Activated T-helper 17 cell treated with anti-CD3 and anti-CD28 coated beads, Interleukin-2, amount 50 U/mL, for 72 hours (primary cell): ENCODE results near the gene SPEM3. TPM values are rescaled to one million over a fixed set of nuclear protein-coding genes. Genes with fewer than 3 reads are reported as not detected.
A peak's percentile ranks its signal among the peaks of the same experiment; 100 is the strongest.

Experiments used
- ATAC-seq: fragments of 150-1000 bp; cut with Tn5 transposase; replicated peaks from 2 replicates; pipeline ENCODE4 v1.10.0; 2021; ENCODE audit warnings: mild to moderate bottlenecking, moderate library complexity
- H3K27ac Mint-ChIP-seq: one replicate; pipeline ENCODE4 v1.8.0; 2022; ENCODE audit warnings: mixed read lengths
- H3K27me3 Mint-ChIP-seq: one replicate; pipeline ENCODE4 v1.8.0; 2022; ENCODE audit warnings: mixed read lengths
- H3K36me3 Mint-ChIP-seq: one replicate; pipeline ENCODE4 v1.8.0; 2022; ENCODE audit warnings: low read depth, mild to moderate bottlenecking, mixed read lengths
- H3K4me1 Mint-ChIP-seq: one replicate; pipeline ENCODE4 v1.8.0; 2022; ENCODE audit warnings: mixed read lengths
- H3K4me3 Mint-ChIP-seq: one replicate; pipeline ENCODE4 v1.8.0; 2022; ENCODE audit warnings: mild to moderate bottlenecking, mixed read lengths
- H3K9me3 Mint-ChIP-seq: one replicate; pipeline ENCODE4 v1.8.0; 2022; ENCODE audit warnings: mixed read lengths
- total RNA-seq, 2 donors: library from RNA; stranded (reverse); gene quantifications; one replicate each; pipeline ENCODE4 v1.2.3, GENCODE V29; 2022

Gene SPEM3
- not detected for total RNA-seq

DNA sequence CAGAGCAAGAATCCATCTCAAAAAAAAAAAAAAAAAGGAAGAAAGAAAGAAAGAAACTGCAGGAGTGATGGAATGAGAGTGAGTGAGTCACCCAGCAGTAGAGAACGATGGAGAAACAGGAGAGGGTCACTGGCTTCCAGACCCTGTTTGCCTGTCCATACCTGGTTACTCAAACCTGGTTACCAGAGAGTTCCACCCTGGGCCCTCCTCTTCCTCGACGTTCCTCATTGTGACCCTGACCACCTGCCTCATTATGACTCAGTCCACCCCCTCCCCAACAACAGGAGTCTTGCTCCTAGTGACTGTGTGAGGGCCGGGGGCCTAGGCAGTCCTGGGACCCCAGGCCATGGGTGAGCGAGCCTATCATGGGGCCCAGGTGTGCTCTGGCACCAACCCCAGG is at the start of gene SPEM3:
TSS of gene SPEM3 (plus strand) at position 301 of the 400 bp plus-strand sequence. CDS start at position 347, 46 bp downstream.
- Mint-ChIP-seq H3K36me3 (no peaks in the 10 kb centered on the region), H3K9me3 (no peaks in the 10 kb centered on the region), H3K4me1 (no peaks in the 10 kb centered on the region), H3K4me3 (no peak within 1 kb of the TSS), H3K27ac (no peak within 1 kb of the TSS), H3K27me3 (no peaks in the 10 kb centered on the region)
- ATAC-seq = no peak

DNA sequence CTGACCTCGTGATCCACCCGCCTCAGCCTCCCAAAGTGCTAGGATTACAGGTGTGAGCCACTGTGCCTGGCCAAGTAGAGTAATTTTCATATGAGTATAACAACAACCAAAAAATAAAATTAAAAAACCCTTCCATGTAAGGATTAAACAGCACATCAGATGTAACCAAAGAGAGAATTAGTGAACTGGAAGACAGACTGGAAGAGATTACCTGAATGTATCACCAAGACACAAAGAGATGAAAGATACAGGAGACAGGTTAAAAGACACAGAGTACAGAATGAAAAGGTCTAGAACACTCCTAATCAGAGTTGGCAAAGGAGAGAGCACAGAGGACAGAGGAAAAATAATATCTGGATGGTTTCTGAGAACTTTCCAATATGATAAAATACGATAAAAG is 49.5 kb upstream of the SPEM3 start:
- ATAC-seq = no peak
- H3K36me3 Mint-ChIP-seq = no peaks in the 10 kb centered on the region
- H3K4me3 Mint-ChIP-seq = no peak overlapping the region
- peaks cover 5% of the 10 kb centered on the region for H3K4me1 Mint-ChIP-seq
- H3K9me3 Mint-ChIP-seq = no peaks in the 10 kb centered on the region
- no peak overlapping the region for H3K27ac Mint-ChIP-seq
- H3K27me3 Mint-ChIP-seq = peaks cover 31% of the 10 kb centered on the region

DNA sequence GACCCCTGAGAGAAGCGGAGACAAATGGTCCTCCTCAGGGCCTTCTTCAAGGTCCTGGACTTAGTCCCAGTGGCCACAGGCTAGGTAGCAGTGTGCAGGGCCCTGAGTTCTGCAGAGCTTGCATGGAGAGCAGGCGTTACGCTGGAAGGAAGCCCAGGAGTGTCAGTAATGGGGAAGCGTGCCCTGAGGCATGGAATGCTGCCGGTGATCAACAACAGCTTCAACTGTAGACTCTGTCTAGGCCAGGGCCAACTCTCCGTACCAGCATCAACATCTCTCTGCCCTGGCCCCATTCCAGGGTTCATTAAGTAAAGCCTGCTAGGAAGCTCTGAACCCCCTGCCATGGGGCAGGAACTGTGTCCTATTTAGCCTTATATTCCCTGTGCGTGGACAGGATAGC is 48.3 kb upstream of the SPEM3 start:
- no peaks in the 10 kb centered on the region for H3K9me3 Mint-ChIP-seq
- H3K4me3 Mint-ChIP-seq = no peak overlapping the region
- H3K27me3 Mint-ChIP-seq = peaks cover 31% of the 10 kb centered on the region
- peaks cover 9% of the 10 kb centered on the region for H3K4me1 Mint-ChIP-seq
- H3K27ac Mint-ChIP-seq = no peak overlapping the region
- H3K36me3 Mint-ChIP-seq = no peaks in the 10 kb centered on the region
- no peak for ATAC-seq

DNA sequence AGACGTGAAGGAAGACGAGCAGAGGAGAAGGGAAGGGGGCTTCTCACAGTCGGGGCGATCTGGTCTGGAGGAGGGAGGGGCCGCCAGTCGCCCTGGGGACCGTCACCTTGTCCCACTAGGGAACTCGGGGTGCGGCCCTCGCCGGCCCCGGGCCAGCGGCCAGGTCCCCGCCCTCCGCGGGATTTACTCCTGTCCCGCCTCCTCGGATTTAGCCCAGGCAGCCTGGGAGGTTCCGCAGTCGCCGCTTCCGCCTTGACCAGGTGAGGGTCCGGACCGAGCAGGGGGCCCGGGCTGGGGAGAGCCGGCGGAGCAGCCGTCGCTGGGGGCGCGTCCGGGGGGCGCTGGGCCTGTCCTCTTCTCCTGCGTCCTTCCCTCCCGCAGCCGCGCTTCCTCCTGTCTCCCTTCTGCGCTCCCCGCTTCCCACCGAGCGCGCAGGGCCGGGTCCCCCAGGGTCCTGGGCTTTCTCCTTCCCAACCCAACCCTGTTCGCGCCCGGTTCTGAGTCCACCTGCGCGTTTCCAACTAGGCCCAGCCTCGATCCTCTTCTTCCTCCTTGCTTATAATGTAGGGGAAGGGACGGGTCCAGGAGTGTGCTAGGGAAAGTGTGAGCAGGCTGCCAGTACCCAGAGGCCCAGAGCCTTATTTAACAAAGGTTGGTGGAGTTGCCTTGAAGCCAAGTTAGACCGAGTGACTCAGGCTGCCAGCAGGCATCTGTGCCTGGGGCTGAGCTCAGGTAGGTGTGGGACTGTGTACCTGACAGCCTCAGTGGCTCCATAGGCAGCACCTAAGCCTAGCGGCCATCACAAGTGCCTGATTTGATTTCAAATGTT is 47.6 kb upstream of the SPEM3 start, which contains the start of gene TNK1:
TSS of gene TNK1 (plus strand) at position 235 of the 829 bp plus-strand sequence. CDS start 1,838 bp downstream, outside the sequence.
- peaks cover 31% of the 10 kb centered on the region for H3K27me3 Mint-ChIP-seq
- no peaks in the 10 kb centered on the region for H3K36me3 Mint-ChIP-seq
- ATAC-seq = no peak
- no peak within 1 kb of the TSS for H3K4me3 Mint-ChIP-seq
- H3K4me1 Mint-ChIP-seq = peaks cover 9% of the 10 kb centered on the region
- no peaks in the 10 kb centered on the region for H3K9me3 Mint-ChIP-seq
- H3K27ac Mint-ChIP-seq = no peak within 1 kb of the TSS

DNA sequence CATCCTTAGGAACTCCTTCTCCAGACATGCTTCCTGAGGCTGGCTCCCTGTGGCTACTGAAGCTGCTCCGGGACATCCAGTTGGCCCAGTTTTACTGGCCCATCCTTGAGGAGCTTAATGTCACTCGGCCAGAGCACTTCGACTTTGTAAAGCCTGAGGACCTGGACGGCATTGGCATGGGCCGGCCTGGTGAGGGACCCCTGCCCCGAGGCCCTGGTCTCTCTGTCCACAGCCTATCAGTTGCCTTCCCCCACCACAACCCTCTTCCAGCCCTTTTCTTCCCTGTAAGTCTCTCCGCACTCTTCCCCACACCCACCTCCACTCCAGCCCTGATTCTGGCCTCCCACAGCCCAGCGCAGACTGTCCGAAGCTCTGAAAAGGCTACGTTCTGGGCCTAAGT is 45.8 kb upstream of the SPEM3 start:
- Mint-ChIP-seq H3K27me3 (peaks cover 27% of the 10 kb centered on the region), H3K4me3 (peak overlapping the region; percentile 77), H3K4me1 (peaks cover 13% of the 10 kb centered on the region), H3K9me3 (no peaks in the 10 kb centered on the region), H3K36me3 (peaks cover 7% of the 10 kb centered on the region), H3K27ac (no peak overlapping the region)
- ATAC-seq = no peak

DNA sequence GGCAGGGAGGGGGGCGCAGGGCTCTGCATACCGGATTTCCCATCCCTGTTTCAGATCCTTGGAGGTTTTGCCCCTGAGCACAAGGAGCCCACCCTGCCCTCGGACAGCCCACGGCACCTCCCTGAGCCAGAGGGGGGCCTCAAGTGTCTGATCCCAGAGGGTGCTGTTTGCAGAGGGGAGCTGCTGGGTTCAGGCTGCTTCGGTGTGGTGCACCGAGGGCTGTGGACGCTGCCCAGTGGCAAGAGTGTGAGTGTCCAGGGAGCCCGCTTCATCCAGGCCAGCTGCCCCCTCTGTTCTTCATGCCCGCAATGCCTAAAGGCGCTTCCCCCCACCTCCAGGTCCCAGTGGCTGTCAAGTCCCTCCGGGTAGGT is 45.3 kb upstream of the SPEM3 start:
- ATAC-seq = no peak
- no peaks in the 10 kb centered on the region for H3K9me3 Mint-ChIP-seq
- H3K4me1 Mint-ChIP-seq = peaks cover 13% of the 10 kb centered on the region
- peak overlapping the region; percentile 77 for H3K4me3 Mint-ChIP-seq
- no peak overlapping the region for H3K27ac Mint-ChIP-seq
- H3K36me3 Mint-ChIP-seq = peaks cover 7% of the 10 kb centered on the region
- H3K27me3 Mint-ChIP-seq = peaks cover 27% of the 10 kb centered on the region

DNA sequence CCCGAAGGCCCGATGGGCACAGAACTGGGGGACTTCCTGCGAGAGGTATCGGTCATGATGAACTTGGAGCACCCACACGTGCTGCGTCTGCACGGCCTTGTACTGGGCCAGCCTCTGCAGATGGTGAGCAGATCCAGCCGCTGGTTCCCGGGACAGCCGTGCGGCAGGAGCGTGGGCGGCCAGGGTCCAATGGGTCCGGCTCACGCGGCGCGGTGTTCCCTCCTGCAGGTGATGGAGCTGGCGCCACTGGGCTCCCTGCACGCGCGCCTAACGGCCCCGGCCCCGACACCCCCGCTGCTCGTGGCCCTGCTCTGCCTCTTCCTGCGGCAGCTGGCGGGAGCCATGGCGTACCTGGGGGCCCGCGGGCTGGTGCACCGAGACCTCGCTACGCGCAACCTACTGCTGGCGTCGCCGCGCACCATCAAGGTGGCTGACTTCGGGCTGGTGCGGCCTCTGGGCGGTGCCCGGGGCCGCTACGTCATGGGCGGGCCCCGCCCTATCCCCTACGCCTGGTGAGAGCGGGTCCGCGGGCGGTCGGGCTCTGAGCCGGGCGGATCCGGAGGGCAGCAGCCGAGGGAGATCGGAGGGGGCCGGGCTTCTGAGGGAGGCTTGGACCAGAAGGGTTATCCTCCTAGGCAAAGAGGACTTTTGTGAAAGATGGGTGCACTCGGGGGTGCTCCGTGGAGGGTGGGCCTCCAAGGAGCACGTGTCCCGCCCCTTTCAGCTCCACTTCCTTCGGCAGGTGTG is 44.7 kb upstream of the SPEM3 start:
- H3K27me3 Mint-ChIP-seq = peaks cover 27% of the 10 kb centered on the region
- H3K9me3 Mint-ChIP-seq = no peaks in the 10 kb centered on the region
- H3K36me3 Mint-ChIP-seq = peaks cover 7% of the 10 kb centered on the region
- peak overlapping the region; percentile 77 for H3K4me3 Mint-ChIP-seq
- H3K4me1 Mint-ChIP-seq = peaks cover 13% of the 10 kb centered on the region
- H3K27ac Mint-ChIP-seq = peak overlapping the region; percentile 48
- peak; percentile 99 for ATAC-seq

DNA sequence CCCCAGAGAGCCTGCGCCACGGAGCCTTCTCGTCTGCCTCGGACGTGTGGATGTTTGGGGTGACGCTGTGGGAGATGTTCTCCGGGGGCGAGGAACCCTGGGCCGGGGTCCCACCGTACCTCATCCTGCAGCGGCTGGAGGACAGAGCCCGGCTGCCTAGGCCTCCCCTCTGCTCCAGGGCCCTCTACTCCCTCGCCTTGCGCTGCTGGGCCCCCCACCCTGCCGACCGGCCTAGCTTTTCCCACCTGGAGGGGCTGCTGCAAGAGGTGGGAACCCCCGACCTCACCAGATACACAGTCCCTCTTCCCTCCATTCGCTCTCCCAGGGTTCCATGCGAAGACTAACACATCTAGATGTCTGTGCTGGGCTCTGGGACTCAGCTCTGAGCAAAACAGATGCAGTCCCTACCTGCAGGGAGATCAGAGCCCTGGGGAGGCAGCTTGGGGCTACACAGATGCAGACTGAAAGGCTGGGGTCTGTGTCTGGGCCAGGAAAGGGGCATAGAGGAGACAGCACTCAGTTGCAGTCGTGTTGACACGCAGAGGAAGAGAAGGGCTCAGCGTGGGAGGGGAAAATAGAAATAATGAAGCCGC is 44.1 kb upstream of the SPEM3 start:
- Mint-ChIP-seq H3K27ac (peak overlapping the region; percentile 48), H3K9me3 (no peaks in the 10 kb centered on the region), H3K36me3 (peaks cover 12% of the 10 kb centered on the region), H3K4me3 (peak overlapping the region; percentile 77), H3K27me3 (peaks cover 21% of the 10 kb centered on the region), H3K4me1 (peaks cover 16% of the 10 kb centered on the region)
- ATAC-seq = no peak

DNA sequence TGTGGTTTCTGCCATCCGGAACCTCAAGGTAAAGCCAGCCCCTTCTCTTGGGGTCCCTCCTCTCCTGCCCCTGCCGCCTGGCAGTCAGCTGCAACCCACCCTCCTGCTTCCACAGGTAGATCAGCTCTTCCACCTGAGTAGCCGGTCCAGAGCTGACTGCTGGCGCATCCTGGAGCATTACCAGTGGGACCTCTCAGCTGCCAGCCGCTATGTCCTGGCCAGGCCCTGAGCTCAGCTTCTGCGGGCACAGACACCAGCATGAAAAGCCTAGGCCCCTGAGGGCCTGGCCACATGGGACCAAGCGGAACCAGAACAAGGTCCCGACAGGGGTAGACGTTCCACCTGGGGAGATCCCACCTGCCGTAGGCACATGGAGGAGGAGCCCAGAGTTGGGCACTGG is 39.8 kb upstream of the SPEM3 start:
- no peak overlapping the region for H3K4me3 Mint-ChIP-seq
- peaks cover 52% of the 10 kb centered on the region for H3K36me3 Mint-ChIP-seq
- no peak for ATAC-seq
- H3K27ac Mint-ChIP-seq = no peak overlapping the region
- no peaks in the 10 kb centered on the region for H3K27me3 Mint-ChIP-seq
- peaks cover 16% of the 10 kb centered on the region for H3K4me1 Mint-ChIP-seq
- H3K9me3 Mint-ChIP-seq = no peaks in the 10 kb centered on the region

DNA sequence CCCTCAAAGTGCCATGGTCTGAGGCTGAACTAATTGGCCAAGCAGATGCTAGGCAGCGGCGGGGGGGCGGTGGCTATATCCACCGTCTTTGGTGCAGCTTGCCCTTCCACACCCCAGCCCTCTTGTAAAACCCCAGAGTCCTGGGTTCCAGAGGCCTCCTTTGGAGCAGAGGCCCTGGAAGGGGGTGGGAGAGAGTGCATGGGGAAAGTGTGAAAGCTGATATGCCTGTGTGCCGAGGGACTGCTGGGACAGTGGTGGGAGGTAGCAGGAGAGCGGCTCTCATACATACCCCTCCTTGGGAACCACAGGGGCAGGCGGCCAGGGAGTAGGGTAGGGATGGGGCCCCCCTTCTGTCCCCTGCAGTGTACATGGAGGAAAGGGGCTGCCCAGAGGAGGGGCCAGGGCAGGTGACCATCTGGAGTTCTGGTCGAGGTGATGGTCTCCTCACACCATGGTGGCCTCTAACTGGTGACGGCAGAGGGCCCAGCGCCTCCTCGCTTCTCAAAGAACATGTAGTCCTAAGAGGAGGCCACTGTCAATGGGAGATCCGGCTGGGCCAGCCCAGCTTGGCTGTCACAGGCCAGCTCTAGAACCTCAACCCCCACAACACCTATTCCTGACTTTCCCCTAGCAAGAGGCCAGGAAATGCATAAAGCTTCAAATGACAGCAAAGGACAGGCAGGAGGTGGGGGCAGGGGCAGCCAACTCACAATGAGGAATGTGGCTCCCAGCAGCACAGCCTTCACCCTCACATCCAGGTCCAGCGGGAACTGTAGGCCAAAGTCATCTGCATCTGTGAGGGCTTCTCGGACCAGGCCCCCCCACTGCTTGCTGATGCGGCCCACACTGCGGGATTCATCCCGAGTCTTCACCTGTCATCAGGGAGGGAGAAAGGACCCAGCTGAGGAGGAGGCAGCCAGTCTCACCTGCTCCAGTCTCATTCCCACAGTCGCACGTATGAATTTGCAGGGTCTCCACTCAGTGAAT is 38.4 kb upstream of the SPEM3 start:
- Mint-ChIP-seq H3K27me3 (no peaks in the 10 kb centered on the region), H3K4me1 (peaks cover 16% of the 10 kb centered on the region), H3K9me3 (no peaks in the 10 kb centered on the region), H3K36me3 (peaks cover 55% of the 10 kb centered on the region), H3K27ac (peak overlapping the region; percentile 30), H3K4me3 (no peak overlapping the region)
- ATAC-seq = no peak

DNA sequence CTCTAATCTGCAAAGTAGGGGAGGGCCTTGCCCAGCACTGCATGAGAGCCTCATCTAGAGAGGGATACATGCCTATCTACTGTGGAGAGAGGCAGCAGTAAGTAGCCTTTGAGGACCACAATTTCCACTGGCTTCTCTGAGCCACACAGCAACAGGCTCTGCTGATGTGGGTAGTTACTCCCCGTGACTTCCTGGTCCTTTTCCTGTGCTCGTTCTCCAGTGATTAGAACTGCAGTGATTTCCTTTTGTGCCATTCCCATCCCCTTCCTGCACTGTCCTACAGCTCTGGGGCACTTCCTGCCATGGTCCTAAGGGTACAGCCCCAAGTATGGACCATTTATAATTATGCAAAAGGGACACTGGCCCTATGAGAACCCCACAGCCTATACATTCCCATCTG is 37.4 kb upstream of the SPEM3 start:
- Mint-ChIP-seq H3K36me3 (peaks cover 55% of the 10 kb centered on the region), H3K27ac (peak overlapping the region; percentile 73)

DNA sequence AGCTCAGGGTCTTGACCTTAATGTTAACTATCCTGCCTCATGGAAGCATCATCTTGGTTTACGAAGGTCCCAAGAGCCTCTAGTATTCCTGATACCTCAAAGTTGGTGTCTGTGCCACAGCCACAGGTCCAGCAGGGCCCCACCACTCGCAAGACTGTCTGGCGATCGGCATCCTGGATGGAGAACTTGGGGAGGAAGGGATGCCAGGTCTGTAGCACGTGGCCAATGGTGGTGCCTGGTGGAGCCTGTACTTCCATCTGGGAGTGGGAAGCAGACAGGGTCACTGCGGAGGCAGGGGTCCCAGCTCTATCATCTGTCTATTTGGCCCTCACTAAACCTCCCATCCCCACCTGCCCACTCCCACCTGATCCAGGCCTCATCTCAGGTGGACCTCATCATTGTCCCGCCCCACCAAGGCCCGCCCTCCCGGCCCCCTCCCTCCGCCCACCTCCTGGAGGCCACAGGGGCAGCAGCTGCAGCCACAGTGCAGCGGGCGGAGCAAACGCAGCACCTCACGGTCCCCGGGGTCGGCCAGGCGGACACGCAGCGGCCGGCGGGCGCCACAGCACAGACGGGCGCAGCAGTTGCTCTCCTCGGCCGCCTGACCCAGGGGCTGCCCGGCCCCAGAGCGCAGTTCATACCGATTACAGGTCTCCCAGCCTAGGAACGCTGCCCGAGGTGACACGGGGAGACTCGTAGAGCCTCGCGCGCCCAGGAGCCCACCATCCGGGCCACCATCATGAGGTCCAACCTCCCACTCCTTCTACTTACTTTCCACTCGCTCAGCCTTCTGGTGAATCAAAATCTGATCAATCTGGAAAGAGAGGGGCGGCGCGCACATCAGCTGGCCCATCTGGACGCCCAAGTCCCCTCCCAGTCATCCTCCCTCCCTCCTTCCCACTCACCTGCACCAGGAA is 35.7 kb upstream of the SPEM3 start:
- Mint-ChIP-seq H3K4me3 (peak overlapping the region; percentile 87), H3K9me3 (no peaks in the 10 kb centered on the region), H3K27ac (peak overlapping the region; percentile 84), H3K36me3 (peaks cover 48% of the 10 kb centered on the region), H3K27me3 (no peaks in the 10 kb centered on the region), H3K4me1 (peaks cover 13% of the 10 kb centered on the region)
- ATAC-seq = no peak

More for the DNA sequence above, 37.4 kb upstream of the SPEM3 start:
- Mint-ChIP-seq H3K27me3 (no peaks in the 10 kb centered on the region), H3K4me3 (peak overlapping the region; percentile 87), H3K4me1 (peaks cover 16% of the 10 kb centered on the region), H3K9me3 (no peaks in the 10 kb centered on the region)
- no peak for ATAC-seq
